D341Med (cell line): ENCODE measurements around the gene CAPG.

Source experiments
- DNase-seq: peaks from one replicate; pipeline ENCODE4 v3.0.0; 2012; ENCODE audit warnings: low spot score

CAPG gene

GRCh38 chr2:85356186-85356585 lies 54.0 kb downstream of the CAPG start:
- no peak for DNase-seq

GRCh38 chr2:85355521-85355920 lies 54.6 kb downstream of the CAPG start:
- no peak for DNase-seq

GRCh38 chr2:85355073-85355410 lies 55.1 kb downstream of the CAPG start:
- DNase-seq: no peak

GRCh38 chr2:85354286-85355072 lies 55.7 kb downstream of the CAPG start, which contains the start of the genes ELMOD3 and RETSAT:
TSS of gene ELMOD3 (plus strand) at chr2:85354769. CDS start at chr2:85357199, 2,430 bp downstream.
TSS of gene RETSAT (minus strand) at chr2:85354528. CDS start at chr2:85354507, 21 bp downstream.
- DNase-seq: peak; percentile 94

- DNase-seq: peak; percentile 38
Observed at GRCh38 chr2:85353876-85354285, 56.3 kb downstream of the CAPG start.

DNA sequence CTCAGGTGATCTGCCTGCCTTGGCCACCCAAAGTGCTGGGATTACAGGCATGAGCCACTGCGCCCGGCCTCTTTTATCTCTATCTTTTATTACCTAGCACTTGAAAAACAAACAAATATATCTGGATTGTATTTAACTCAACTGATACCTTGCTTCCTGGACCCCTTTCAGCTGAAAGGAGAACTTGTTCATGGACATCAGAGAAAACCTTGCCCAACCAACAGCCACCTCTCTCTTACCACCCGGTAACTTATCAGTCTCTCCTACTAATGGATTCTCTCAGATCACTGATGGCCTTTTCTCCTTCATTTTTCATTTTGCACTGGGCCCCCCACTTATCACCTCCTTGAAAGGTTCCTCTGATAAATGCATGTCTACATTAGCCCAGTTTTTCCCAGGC lies 62.6 kb downstream of the CAPG start:
- DNase-seq: no peak
